Type B pancreatic cell (in vitro differentiated cells): ENCODE data around the gene FOXE3. TPM values are rescaled to one million over a fixed set of nuclear protein-coding genes. Genes with fewer than 3 reads are reported as not detected.

ENCODE experiments used
- DNase-seq: peaks from one replicate; pipeline ENCODE4 v3.0.0; 2021; ENCODE audit warnings: mixed read lengths; ENCODE audit not compliant: unreplicated experiment; ENCODE audit errors: extremely low spot score
- H3K27ac Mint-ChIP-seq: 2 replicates; pipeline ENCODE4 v1.8.0; 2021; ENCODE audit warnings: mild to moderate bottlenecking, mixed read lengths
- H3K27me3 Mint-ChIP-seq: 2 replicates; pipeline ENCODE4 v1.8.0; 2021; ENCODE audit warnings: mixed read lengths
- H3K36me3 Mint-ChIP-seq: 2 replicates; pipeline ENCODE4 v1.8.0; 2021; ENCODE audit warnings: mixed read lengths
- H3K4me1 Mint-ChIP-seq: one replicate; pipeline ENCODE4 v1.8.0; 2021; ENCODE audit warnings: mixed read lengths; ENCODE audit not compliant: unreplicated experiment
- H3K4me3 Mint-ChIP-seq: 2 replicates; pipeline ENCODE4 v1.8.0; 2021; ENCODE audit warnings: mild to moderate bottlenecking, mixed read lengths
- H3K9me3 Mint-ChIP-seq: 2 replicates; pipeline ENCODE4 v1.8.0; 2021; ENCODE audit warnings: mixed read lengths
- CTCF ChIP-seq: fragments of 200-600 bp; sonication (generic); conservative IDR thresholded peaks from 2 replicates; pipeline ENCODE4 v1.5.0; 2021; ENCODE audit warnings: antibody characterized with exemption, mild to moderate bottlenecking
- total RNA-seq: library from RNA; stranded (reverse); gene quantifications from 2 replicates; pipeline ENCODE4 v1.2.1, GENCODE V29; 2021; ENCODE audit warnings: low replicate concordance

The FOXE3 gene
- total RNA-seq, 1 donor from 2014 or later = 0.14 TPM

- no peaks in the 10 kb centered on the region for H3K9me3 Mint-ChIP-seq
- H3K27me3 Mint-ChIP-seq = peaks cover 3% of the 10 kb centered on the region
- H3K36me3 Mint-ChIP-seq = no peaks in the 10 kb centered on the region
- H3K27ac Mint-ChIP-seq = no peak overlapping the region
- H3K4me3 Mint-ChIP-seq = no peak overlapping the region
- peaks cover 20% of the 10 kb centered on the region for H3K4me1 Mint-ChIP-seq
- no peak for TF ChIP-seq CTCF
- DNase-seq = no peak
Observed at GRCh38 chr1:47442202-47442601, 26.1 kb downstream of the FOXE3 start.

GRCh38 chr1:47442842-47443529, 26.9 kb downstream of the FOXE3 start:
- no peak overlapping the region for H3K4me3 Mint-ChIP-seq
- H3K36me3 Mint-ChIP-seq = no peaks in the 10 kb centered on the region
- H3K4me1 Mint-ChIP-seq = peaks cover 20% of the 10 kb centered on the region
- DNase-seq = no peak
- H3K27ac Mint-ChIP-seq = no peak overlapping the region
- no peak for TF ChIP-seq CTCF
- H3K27me3 Mint-ChIP-seq = peaks cover 3% of the 10 kb centered on the region
- H3K9me3 Mint-ChIP-seq = no peaks in the 10 kb centered on the region

- no peak for TF ChIP-seq CTCF
- Mint-ChIP-seq H3K4me1 (peaks cover 20% of the 10 kb centered on the region), H3K27me3 (no peaks in the 10 kb centered on the region), H3K27ac (peak overlapping the region; percentile 85), H3K9me3 (no peaks in the 10 kb centered on the region), H3K4me3 (no peak overlapping the region), H3K36me3 (no peaks in the 10 kb centered on the region)
- DNase-seq = no peak
Observed at GRCh38 chr1:47443530-47444296, 27.6 kb downstream of the FOXE3 start.

GRCh38 chr1:47444297-47444561, 28.1 kb downstream of the FOXE3 start:
- Mint-ChIP-seq H3K27me3 (no peaks in the 10 kb centered on the region), H3K36me3 (no peaks in the 10 kb centered on the region), H3K27ac (peak overlapping the region; percentile 85), H3K4me1 (peaks cover 20% of the 10 kb centered on the region), H3K9me3 (no peaks in the 10 kb centered on the region), H3K4me3 (no peak overlapping the region)
- no peak for DNase-seq
- no peak for TF ChIP-seq CTCF

GRCh38 chr1:47444562-47445465, 28.7 kb downstream of the FOXE3 start:
- Mint-ChIP-seq H3K36me3 (no peaks in the 10 kb centered on the region), H3K27me3 (no peaks in the 10 kb centered on the region), H3K9me3 (no peaks in the 10 kb centered on the region), H3K4me1 (peaks cover 20% of the 10 kb centered on the region), H3K27ac (peak overlapping the region; percentile 85), H3K4me3 (no peak overlapping the region)
- DNase-seq = no peak
- TF ChIP-seq CTCF = no peak
